ENCODE results near the gene HOXD9. TPM values are rescaled to one million over a fixed set of nuclear protein-coding genes. Genes with fewer than 3 reads are reported as not detected.

HOXD9 gene
- polyA plus RNA-seq, 1 of the 3 experiments (the other 2 are of a cell fraction): 4.8 TPM

GRCh38 chr2:176127774-176128072, 5.2 kb downstream of the HOXD9 start:
- TF ChIP-seq RXRA (IDR thresholded peaks at IDR 0.05; ENCODE audit: borderline replicate concordance, low read depth) (no peak), TCF12 (IDR thresholded peaks at IDR 0.05) (no peak), TAF1 (IDR thresholded peaks at IDR 0.05; ENCODE audit: borderline replicate concordance, low read depth, low read length) (no peak)
- H2AFZ ChIP-seq (ENCODE audit: low read depth): no peak overlapping the region
- no peaks in the 10 kb centered on the region for H3K36me3 ChIP-seq (replicated peaks in 1 of 2; ENCODE audit: control insufficient read depth in 1 of 2, insufficient read depth in 2 of 2, low read length in 1 of 2)
- peaks cover 10% of the 10 kb centered on the region for H3K79me2 ChIP-seq (ENCODE audit: insufficient read depth)
- H4K20me1 ChIP-seq (ENCODE audit: insufficient read depth): no peaks in the 10 kb centered on the region
- H3F3A ChIP-seq (replicated peaks; ENCODE audit: insufficient read depth): peaks cover 11% of the 10 kb centered on the region
- no peak overlapping the region for H3K4me3 ChIP-seq (ENCODE audit: low read depth in 2 of 2, low read length in 1 of 2)
- CTCF ChIA-PET: interaction anchor here (0.7 to 26.1 kb wide), 32 partner anchors 13 to 1779 kb away, joined by 3 to 1047 read pairs (median 6); partner anchors contain the start of gene HOXD10
- H3K4me1 ChIP-seq (ENCODE audit: control insufficient read depth in 1 of 2, insufficient read depth in 2 of 2, low read depth in 1 of 2, low read length in 1 of 2): peaks cover 4 to 22% of the 10 kb centered on the region in 2 experiments; a peak in 3 of 4 replicates
- H3K9me2 ChIP-seq: no peaks in the 10 kb centered on the region
- H3K9me3 ChIP-seq: no peaks in the 10 kb centered on the region
- DNase-seq: no peak
- H3K27me3 ChIP-seq (ENCODE audit: insufficient read depth): no peaks in the 10 kb centered on the region
- H3K4me2 ChIP-seq: no peak overlapping the region
- POLR2A ChIA-PET: interaction anchor here (0.8 to 1.3 kb wide), 2 partner anchors 8 to 524 kb away, joined by 5 to 6 read pairs; no protein-coding TSS in a partner anchor
- WGBS (ENCODE audit: low lambda C conversion rate): 95% methylated on average over 4 of the region's 4 CpGs
- H3K9ac ChIP-seq: no peak overlapping the region
- H3K27ac ChIP-seq (ENCODE audit: low read depth in 2 of 2, low read length in 1 of 2): no peak overlapping the region

GRCh38 chr2:176128172-176128981, 5.9 kb downstream of the HOXD9 start:
- Histone ChIP-seq H3K4me1 (ENCODE audit: control insufficient read depth in 1 of 2, insufficient read depth in 2 of 2, low read depth in 1 of 2, low read length in 1 of 2) (peaks cover 10 to 28% of the 10 kb centered on the region in 2 experiments; a peak in 3 of 4 replicates), H3K27ac (ENCODE audit: low read depth in 2 of 2, low read length in 1 of 2) (no peak overlapping the region)

More at GRCh38 chr2:176128172-176128981, 5.9 kb downstream of the HOXD9 start:
- Histone ChIP-seq H3K79me2 (ENCODE audit: insufficient read depth) (peaks cover 10% of the 10 kb centered on the region), H3K27me3 (ENCODE audit: insufficient read depth) (no peaks in the 10 kb centered on the region), H3K4me2 (0 out of 2 replicates have a peak overlapping the region, but pooled peaks have one; percentile 85), H3K36me3 (replicated peaks in 1 of 2; ENCODE audit: control insufficient read depth in 1 of 2, insufficient read depth in 2 of 2, low read length in 1 of 2) (no peaks in the 10 kb centered on the region), H3K4me3 (ENCODE audit: low read depth in 2 of 2, low read length in 1 of 2) (no peak overlapping the region), H3K9me3 (no peaks in the 10 kb centered on the region), H2AFZ (ENCODE audit: low read depth) (no peak overlapping the region), H4K20me1 (ENCODE audit: insufficient read depth) (no peaks in the 10 kb centered on the region), H3K9me2 (no peaks in the 10 kb centered on the region), H3F3A (replicated peaks; ENCODE audit: insufficient read depth) (peaks cover 11% of the 10 kb centered on the region), H3K9ac (no peak overlapping the region)
- POLR2A ChIA-PET: interaction anchor here (6.3 kb wide), 1 partner anchor 446 kb away, joined by 34 read pairs; no protein-coding TSS in a partner anchor
- CTCF ChIA-PET: interaction anchor here (0.9 to 26.1 kb wide), 18 partner anchors 12 to 1036 kb away, joined by 3 to 1047 read pairs (median 10); partner anchors contain the start of gene HOXD10
- WGBS (ENCODE audit: low lambda C conversion rate): 97% methylated on average over 49 of the region's 49 CpGs
- TF ChIP-seq ZBTB33 (IDR thresholded peaks at IDR 0.05; ENCODE audit: borderline replicate concordance, low read depth) (no peak), EP300 (IDR thresholded peaks at IDR 0.05; ENCODE audit: borderline replicate concordance in 1 of 2, low read depth in 1 of 2, low read length in 1 of 2) (no peak), ELF1 (IDR thresholded peaks at IDR 0.05) (no peak), USF1 (IDR thresholded peaks at IDR 0.05; ENCODE audit: borderline replicate concordance, low read depth) (no peak), GATA2 (CRISPR knock-in tag; IDR thresholded peaks at IDR 0.05) (no peak), FOXM1 (IDR thresholded peaks at IDR 0.05; ENCODE audit: low read depth) (no peak), SIN3A (IDR thresholded peaks at IDR 0.05; ENCODE audit: borderline replicate concordance, low read depth, low read length) (no peak), MXI1 (IDR thresholded peaks at IDR 0.05; ENCODE audit: low read depth, low read length) (no peak), IRF3 (IDR thresholded peaks at IDR 0.05; ENCODE audit: low read depth, low read length) (no peak), MAX (IDR thresholded peaks at IDR 0.05; ENCODE audit: low read depth) (no peak), POLR2AphosphoS5 (IDR thresholded peaks at IDR 0.05; ENCODE audit: low read depth, low read length) (no peak), NFIC (IDR thresholded peaks at IDR 0.05; ENCODE audit: borderline replicate concordance) (no peak), FOSL2 (IDR thresholded peaks at IDR 0.05; ENCODE audit: borderline replicate concordance, low read depth) (no peak), TEAD4 (IDR thresholded peaks at IDR 0.05; ENCODE audit: borderline replicate concordance, insufficient read depth) (no peak), RCOR1 (IDR thresholded peaks at IDR 0.05; ENCODE audit: low read length) (no peak)
- no peak for DNase-seq
